Suprapubic skin (tissue), 4 donors: ENCODE data around the gene MRNIP. TPM values are rescaled to one million over a fixed set of nuclear protein-coding genes. Genes with fewer than 3 reads are reported as not detected.
"Not testable (repeated sequence)": the region's sequence is repeated elsewhere in the genome, so short reads cannot be mapped to it uniquely, and the experiment has no call there.

Experiments used
- DNase-seq, 2 donors: peaks; one replicate each; pipeline ENCODE4 v3.0.0-alpha.2; 2019; ENCODE audit warnings: low spot score in 2 of 2
- H3K27ac ChIP-seq: fragments of 200-600 bp; sonication (generic); one replicate; pipeline ENCODE4 v1.5.1; 2019
- H3K27me3 ChIP-seq: fragments of 200-600 bp; sonication (generic); one replicate; pipeline ENCODE4 v1.5.1; 2019
- H3K36me3 ChIP-seq: fragments of 200-600 bp; sonication (generic); one replicate; pipeline ENCODE4 v1.5.1; 2019
- H3K4me1 ChIP-seq: fragments of 200-600 bp; sonication (generic); one replicate; pipeline ENCODE4 v1.5.1; 2019
- H3K4me3 ChIP-seq: fragments of 200-600 bp; sonication (generic); one replicate; pipeline ENCODE4 v1.5.1; 2019; ENCODE audit warnings: mild to moderate bottlenecking
- H3K9me3 ChIP-seq: fragments of 200-600 bp; sonication (generic); one replicate; pipeline ENCODE4 v1.5.1; 2019
- EP300 ChIP-seq: sonication (generic); formaldehyde crosslinking; IDR thresholded peaks from one replicate; pipeline ENCODE4 v1.6.1; 2017; ENCODE audit warnings: antibody characterized with exemption
- POLR2A ChIP-seq, 2 donors: fragments of 450-650 bp; IDR thresholded peaks; one replicate each; pipeline ENCODE4 v1.6.1; 2017; ENCODE audit warnings: antibody characterized with exemption in 2 of 2, mild to moderate bottlenecking in 2 of 2, moderate library complexity in 2 of 2
- POLR2AphosphoS5 ChIP-seq, 3 donors: sonication (generic); formaldehyde crosslinking; IDR thresholded peaks; one replicate each; pipeline ENCODE4 v1.6.1; 2017; ENCODE audit warnings: antibody characterized with exemption in 3 of 3
- WGBS: methylation state at CpG from one replicate; pipeline ENCODE4 v1.1.5; 2018; 5-methylcytosine and 5-hydroxymethylcytosine counted together
- total RNA-seq, 4 donors: library from RNA; depleted of rRNA; stranded (reverse); fragments of >200 nt; gene quantifications; one replicate each; pipeline ENCODE4 v1.1.0, GENCODE V29; 2016
- TF ChIP-seq, protein P1 (sequence below), 2 donors: fragments of 200-600 bp in 1 of 2; fragments of 450-650 bp in 1 of 2; sonication (generic) in 1 of 2; IDR thresholded peaks; one replicate each; pipeline ENCODE4 v1.5.1; 2016 to 2019; ENCODE audit warnings: antibody characterized with exemption in 2 of 2, mild to moderate bottlenecking in 1 of 2, moderate library complexity in 1 of 2

MRNIP gene
- total RNA-seq, 4 donors from 2014 or later: 11.6 to 102 (median 22.6) TPM

DNA sequence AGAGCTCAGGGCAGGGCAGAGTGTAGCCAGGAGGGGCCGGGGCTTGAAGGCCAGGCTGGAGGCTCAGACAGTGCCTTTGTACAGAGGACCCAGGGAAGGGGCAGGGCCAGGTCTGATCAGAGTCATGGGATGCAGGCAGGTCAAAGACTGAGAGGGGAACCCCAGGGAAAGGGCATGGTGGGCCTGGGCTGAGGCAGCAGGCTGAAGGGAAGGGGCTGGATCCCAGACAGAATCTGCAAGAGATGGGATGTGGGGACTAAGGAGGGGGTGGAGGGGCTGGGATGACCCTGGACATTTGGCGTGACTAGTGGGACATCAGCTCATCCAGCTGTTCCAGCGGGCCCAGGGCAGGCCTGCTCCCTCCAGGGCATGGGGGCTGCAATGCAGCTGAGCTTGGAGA is 15.5 kb upstream of the MRNIP start:
- TF ChIP-seq, protein P1, sequence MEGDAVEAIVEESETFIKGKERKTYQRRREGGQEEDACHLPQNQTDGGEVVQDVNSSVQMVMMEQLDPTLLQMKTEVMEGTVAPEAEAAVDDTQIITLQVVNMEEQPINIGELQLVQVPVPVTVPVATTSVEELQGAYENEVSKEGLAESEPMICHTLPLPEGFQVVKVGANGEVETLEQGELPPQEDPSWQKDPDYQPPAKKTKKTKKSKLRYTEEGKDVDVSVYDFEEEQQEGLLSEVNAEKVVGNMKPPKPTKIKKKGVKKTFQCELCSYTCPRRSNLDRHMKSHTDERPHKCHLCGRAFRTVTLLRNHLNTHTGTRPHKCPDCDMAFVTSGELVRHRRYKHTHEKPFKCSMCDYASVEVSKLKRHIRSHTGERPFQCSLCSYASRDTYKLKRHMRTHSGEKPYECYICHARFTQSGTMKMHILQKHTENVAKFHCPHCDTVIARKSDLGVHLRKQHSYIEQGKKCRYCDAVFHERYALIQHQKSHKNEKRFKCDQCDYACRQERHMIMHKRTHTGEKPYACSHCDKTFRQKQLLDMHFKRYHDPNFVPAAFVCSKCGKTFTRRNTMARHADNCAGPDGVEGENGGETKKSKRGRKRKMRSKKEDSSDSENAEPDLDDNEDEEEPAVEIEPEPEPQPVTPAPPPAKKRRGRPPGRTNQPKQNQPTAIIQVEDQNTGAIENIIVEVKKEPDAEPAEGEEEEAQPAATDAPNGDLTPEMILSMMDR (IDR thresholded peaks at IDR 0.05): no peak
- no peak for TF ChIP-seq POLR2AphosphoS5 (IDR thresholded peaks at IDR 0.05)
- no peak for TF ChIP-seq POLR2A (IDR thresholded peaks at IDR 0.05)
- TF ChIP-seq EP300: no peak
- H3K36me3 ChIP-seq: peaks cover 88% of the 10 kb centered on the region

DNA sequence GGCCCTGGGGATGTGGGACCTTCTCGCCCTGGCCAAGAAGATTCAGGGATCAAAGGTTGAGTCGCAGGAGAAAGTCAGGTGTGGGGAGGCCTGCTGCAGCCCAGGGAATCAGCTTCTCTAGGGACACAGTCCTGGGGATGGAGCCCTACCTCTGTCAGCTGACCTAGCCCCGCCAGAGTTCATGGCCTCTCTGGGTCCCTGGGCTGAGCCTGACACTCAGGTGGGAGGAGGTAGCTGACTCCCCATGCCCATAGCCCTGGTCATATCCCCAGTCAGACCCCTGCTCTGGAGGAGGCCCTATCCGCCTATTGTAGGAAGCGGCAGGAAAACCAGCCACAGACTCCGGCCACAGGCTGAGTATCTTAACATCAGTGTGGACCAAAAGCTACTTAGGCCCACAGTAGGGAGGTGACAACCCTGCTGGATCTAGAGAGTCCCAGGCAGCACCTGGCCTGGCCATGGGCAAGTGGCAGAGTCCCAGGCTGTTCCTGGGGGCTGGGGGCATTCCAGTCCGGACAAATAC is 15.0 kb upstream of the MRNIP start:
- TF ChIP-seq, protein P1 (IDR thresholded peaks at IDR 0.05): no peak
- no peak for TF ChIP-seq EP300
- no peak for TF ChIP-seq POLR2A (IDR thresholded peaks at IDR 0.05)
- no peak for TF ChIP-seq POLR2AphosphoS5 (IDR thresholded peaks at IDR 0.05)
- WGBS: 100% methylated on average over 1 of the region's 7 CpGs

More for the DNA sequence above, 15.5 kb upstream of the MRNIP start:
- Histone ChIP-seq H3K9me3 (no peaks in the 10 kb centered on the region), H3K27ac (no peak overlapping the region), H3K27me3 (no peaks in the 10 kb centered on the region), H3K4me3 (no peak overlapping the region), H3K4me1 (no peaks in the 10 kb centered on the region)
- WGBS: 100% methylated on average over 2 of the region's 3 CpGs
- no peak for DNase-seq

DNA sequence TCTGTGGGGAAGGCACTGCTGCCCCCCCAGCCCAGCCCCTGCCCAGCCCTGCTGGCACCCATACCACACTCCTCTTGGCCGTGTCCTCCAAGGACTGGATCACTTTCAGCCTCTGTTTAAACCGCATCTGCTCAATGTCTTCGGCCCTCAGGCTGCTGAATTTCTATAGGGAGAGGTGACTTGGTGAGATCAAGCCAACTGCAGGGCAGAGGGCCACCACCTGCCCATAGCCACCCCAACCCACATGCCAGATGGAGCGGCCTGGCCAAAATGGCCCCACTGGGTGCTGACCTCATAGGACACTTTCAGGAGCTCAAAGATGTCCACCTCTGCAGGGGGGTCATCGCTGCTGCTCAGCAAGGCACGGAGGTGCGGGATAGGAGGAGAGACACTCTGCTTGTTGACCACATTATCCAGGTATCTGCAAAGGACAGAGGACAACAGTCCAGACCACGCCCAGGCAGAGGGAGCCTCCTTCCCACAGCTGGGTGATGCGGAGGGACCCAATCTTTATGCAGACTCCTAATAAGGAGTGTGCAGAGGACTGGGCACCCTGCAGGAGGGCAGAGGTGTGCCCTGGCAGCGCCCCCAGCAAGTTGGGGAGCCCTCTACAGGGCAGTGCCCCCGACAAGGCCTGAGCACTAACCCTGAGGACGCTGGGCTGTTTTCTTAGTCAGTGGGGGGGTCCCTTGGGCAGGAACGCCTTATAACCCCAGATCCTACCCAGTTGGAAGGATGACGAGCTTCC is 14.4 kb upstream of the MRNIP start:
- H3K36me3 ChIP-seq: peaks cover 87% of the 10 kb centered on the region
- TF ChIP-seq POLR2A (IDR thresholded peaks at IDR 0.05) (no peak), EP300 (no peak), POLR2AphosphoS5 (IDR thresholded peaks at IDR 0.05) (no peak)
- TF ChIP-seq, protein P1 (IDR thresholded peaks at IDR 0.05): no peak
- WGBS: 81% methylated on average over 11 of the region's 14 CpGs
- no peak overlapping the region for H3K4me3 ChIP-seq
- no peaks in the 10 kb centered on the region for H3K9me3 ChIP-seq
- no peak for DNase-seq
- H3K27me3 ChIP-seq: no peaks in the 10 kb centered on the region
- H3K4me1 ChIP-seq: no peaks in the 10 kb centered on the region
- no peak overlapping the region for H3K27ac ChIP-seq

More for the DNA sequence above, 15.0 kb upstream of the MRNIP start:
- peaks cover 87% of the 10 kb centered on the region for H3K36me3 ChIP-seq
- H3K27me3 ChIP-seq: no peaks in the 10 kb centered on the region
- no peak overlapping the region for H3K27ac ChIP-seq
- H3K4me3 ChIP-seq: no peak overlapping the region
- DNase-seq: no peak
- H3K9me3 ChIP-seq: no peaks in the 10 kb centered on the region
- H3K4me1 ChIP-seq: no peaks in the 10 kb centered on the region

DNA sequence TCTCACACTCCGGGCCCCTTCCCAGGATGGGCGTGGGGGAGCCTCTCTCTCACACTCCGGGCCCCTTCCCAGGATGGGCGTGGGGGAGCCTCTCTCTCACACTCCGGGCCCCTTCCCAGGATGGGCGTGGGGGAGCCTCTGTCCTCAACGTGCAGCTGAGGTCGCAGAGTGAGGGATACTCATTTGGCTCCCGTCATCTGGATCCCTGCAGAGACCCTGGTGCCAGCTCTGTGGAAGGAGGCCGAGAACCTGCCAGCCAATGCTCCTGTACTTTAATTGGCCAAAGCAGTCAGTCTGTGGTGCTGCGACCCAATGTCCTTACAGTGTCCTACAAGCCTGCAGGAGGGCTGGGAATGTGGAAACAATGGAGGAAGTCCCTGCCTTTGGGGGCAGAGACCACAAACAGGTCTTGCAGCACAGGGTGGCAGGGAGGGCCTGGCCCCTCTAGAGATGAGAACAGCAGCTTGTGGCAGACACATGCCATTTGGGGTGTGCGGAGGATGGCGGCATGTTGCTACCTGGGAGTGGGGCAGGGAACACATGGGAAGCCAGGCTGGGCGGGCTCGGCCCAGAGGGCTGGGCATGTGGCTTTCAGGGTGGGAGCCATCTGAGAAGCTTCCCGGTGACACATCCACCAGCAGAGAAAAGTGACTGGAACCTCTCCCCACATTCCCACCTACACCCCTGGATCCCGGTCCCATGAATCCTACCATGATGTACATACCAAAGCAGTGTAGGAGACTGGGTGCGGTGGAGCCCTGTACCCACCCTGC is 13.6 kb upstream of the MRNIP start:
- TF ChIP-seq, protein P1 (IDR thresholded peaks at IDR 0.05): no peak
- no peak for TF ChIP-seq POLR2AphosphoS5 (IDR thresholded peaks at IDR 0.05)
- TF ChIP-seq POLR2A (IDR thresholded peaks at IDR 0.05): no peak
- no peak for TF ChIP-seq EP300
- Histone ChIP-seq H3K4me1 (no peaks in the 10 kb centered on the region), H3K36me3 (peaks cover 88% of the 10 kb centered on the region), H3K4me3 (no peak overlapping the region), H3K27ac (no peak overlapping the region), H3K27me3 (no peaks in the 10 kb centered on the region), H3K9me3 (no peaks in the 10 kb centered on the region)
- DNase-seq: no peak
- 89% methylated on average over 8 of the region's 18 CpGs for WGBS

DNA sequence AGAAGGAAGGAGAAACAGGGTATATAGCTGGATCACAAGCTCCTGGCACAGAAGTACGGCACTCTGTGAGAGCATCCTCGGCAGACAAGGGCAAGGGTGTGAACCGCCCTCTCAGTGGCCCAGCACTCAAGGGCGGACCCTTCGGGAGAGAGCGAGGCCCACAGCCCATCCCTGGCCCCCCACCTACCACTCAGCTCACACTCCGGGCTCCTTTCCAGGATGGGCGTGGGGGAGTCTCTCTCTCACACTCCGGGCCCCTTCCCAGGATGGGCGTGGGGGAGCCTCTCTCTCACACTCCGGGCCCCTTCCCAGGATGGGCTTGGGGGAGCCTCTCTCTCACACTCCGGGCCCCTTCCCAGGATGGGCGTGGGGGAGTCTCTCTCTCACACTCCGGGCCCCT is 12.9 kb upstream of the MRNIP start:
- not testable (repeated sequence) for H3K4me3 ChIP-seq, DNase-seq, H3K9me3 ChIP-seq, H3K27me3 ChIP-seq, H3K27ac ChIP-seq, H3K4me1 ChIP-seq
- H3K36me3 ChIP-seq: peaks cover 93% of the 10 kb centered on the region
- WGBS: 95% methylated on average over 8 of the region's 14 CpGs
